GM11168 (cell line): ENCODE data around the gene PLA2G2F.

Experiments used
- in situ Hi-C: fragments of 300-500 bp; cut with MboI; formaldehyde crosslinking; loops from one replicate; pipeline ENCODE4 v1.12.0; 2022; ENCODE audit warnings: low sequenced_read_pairs; ENCODE audit not compliant: unreplicated experiment

Gene PLA2G2F

GRCh38 chr1:20187103-20187812 is 48.1 kb downstream of the PLA2G2F start:
- in situ Hi-C loops: no loop called here

- in situ Hi-C loops: no loop called here
These were observed 48.8 kb downstream of the PLA2G2F start for GRCh38 chr1:20187813-20188454.

- in situ Hi-C loops: no loop called here
These were observed 49.3 kb downstream of the PLA2G2F start for GRCh38 chr1:20188455-20188817.

- in situ Hi-C loops: no loop called here
These were observed 50.5 kb downstream of the PLA2G2F start for GRCh38 chr1:20189664-20190063.

GRCh38 chr1:20190256-20191160 is 51.4 kb downstream of the PLA2G2F start:
- in situ Hi-C loops: no loop called here

- in situ Hi-C loops: no loop called here
These were observed 52.2 kb downstream of the PLA2G2F start for GRCh38 chr1:20191266-20191825.

GRCh38 chr1:20192364-20192763 is 53.2 kb downstream of the PLA2G2F start:
- in situ Hi-C loops: no loop called here

- in situ Hi-C loops: no loop called here
These were observed 53.8 kb downstream of the PLA2G2F start for GRCh38 chr1:20192871-20193411.

- in situ Hi-C loops: no loop called here
These were observed 55.1 kb downstream of the PLA2G2F start for GRCh38 chr1:20194224-20194623.

- in situ Hi-C loops: no loop called here
These were observed 55.8 kb downstream of the PLA2G2F start for GRCh38 chr1:20194757-20195461.

- in situ Hi-C loops: no loop called here
These were observed 56.3 kb downstream of the PLA2G2F start for GRCh38 chr1:20195462-20195780.

- in situ Hi-C loops: no loop called here
These were observed 58.2 kb downstream of the PLA2G2F start for GRCh38 chr1:20197329-20197791.

GRCh38 chr1:20198296-20198695 is 59.2 kb downstream of the PLA2G2F start:
- in situ Hi-C loops: no loop called here

GRCh38 chr1:20198918-20199317 is 59.8 kb downstream of the PLA2G2F start:
- in situ Hi-C loops: no loop called here

GRCh38 chr1:20199403-20199802 is 60.3 kb downstream of the PLA2G2F start:
- in situ Hi-C loops: no loop called here

- in situ Hi-C loops: loop anchor here (25.0 kb wide), 2 partner anchors 237 to 437 kb away; partner anchors contain the start of gene PINK1
These were observed 60.7 kb downstream of the PLA2G2F start for GRCh38 chr1:20199840-20200239.
